WTC11 (cell line): ENCODE data around the gene SLC5A3.

ENCODE experiments used
- ZNF671 ChIP-seq: fragments of 250-450 bp; sonication (Bioruptor Pico); IDR thresholded peaks from 2 replicates; pipeline ENCODE4 v1.8.0; 2021; ENCODE audit warnings: mild to moderate bottlenecking
- TF ChIP-seq, protein P1 (sequence below): sonication (generic); formaldehyde crosslinking; IDR thresholded peaks from 2 replicates; pipeline ENCODE4 v1.8.1; 2022; ENCODE audit warnings: mild to moderate bottlenecking, missing genetic modification reagents, moderate library complexity, borderline replicate concordance
- TF ChIP-seq, protein P2 (sequence below): fragments of 200-600 bp; IDR thresholded peaks from 2 replicates; pipeline ENCODE4 v1.8.0; 2022; ENCODE audit warnings: antibody characterized with exemption
- TF ChIP-seq, protein P3 (sequence below): sonication (generic); formaldehyde crosslinking; IDR thresholded peaks from 2 replicates; pipeline ENCODE4 v1.8.0; 2022; ENCODE audit warnings: mild to moderate bottlenecking, missing genetic modification reagents
- TF ChIP-seq, protein P4 (sequence below): sonication (generic); formaldehyde crosslinking; IDR thresholded peaks from 2 replicates; pipeline ENCODE4 v1.8.1; 2022; ENCODE audit warnings: low read depth, missing genetic modification reagents, borderline replicate concordance

DNA sequence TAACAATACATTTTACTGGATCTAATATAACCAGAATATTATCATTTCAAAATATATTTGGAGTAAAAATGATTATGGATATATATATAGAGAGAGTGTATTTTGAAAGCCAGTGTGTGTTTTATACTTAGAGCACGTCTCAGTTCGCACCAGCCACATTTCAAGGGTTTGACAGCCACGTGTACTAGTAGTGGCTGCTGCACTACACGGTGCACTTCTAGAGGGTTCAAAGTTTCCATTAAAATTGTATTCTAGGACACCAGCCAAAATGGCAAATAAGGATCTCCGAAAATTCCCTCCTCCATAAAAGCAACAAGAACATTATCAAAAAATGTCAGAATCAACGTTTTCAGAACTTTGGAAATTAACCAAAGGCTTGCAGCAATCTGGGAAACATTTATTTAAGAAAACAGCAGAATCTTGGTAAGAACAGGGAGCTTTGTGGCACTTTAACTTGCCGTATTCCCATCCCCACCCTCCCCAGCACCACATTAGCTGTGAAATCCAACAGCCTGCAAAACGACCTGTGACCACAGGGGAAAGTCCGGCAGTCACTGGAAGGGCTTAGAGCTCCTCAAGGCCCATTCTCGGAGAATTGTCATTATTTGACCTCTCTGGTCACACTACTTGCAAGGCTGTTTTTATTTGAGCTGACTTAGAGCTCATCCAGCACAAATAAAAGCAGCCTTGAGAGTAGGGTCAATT, 33.5 kb upstream of the SLC5A3 start:
- TF ChIP-seq, protein P1, sequence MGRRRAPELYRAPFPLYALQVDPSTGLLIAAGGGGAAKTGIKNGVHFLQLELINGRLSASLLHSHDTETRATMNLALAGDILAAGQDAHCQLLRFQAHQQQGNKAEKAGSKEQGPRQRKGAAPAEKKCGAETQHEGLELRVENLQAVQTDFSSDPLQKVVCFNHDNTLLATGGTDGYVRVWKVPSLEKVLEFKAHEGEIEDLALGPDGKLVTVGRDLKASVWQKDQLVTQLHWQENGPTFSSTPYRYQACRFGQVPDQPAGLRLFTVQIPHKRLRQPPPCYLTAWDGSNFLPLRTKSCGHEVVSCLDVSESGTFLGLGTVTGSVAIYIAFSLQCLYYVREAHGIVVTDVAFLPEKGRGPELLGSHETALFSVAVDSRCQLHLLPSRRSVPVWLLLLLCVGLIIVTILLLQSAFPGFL (CRISPR knock-in tag): no peak
- TF ChIP-seq, protein P2, sequence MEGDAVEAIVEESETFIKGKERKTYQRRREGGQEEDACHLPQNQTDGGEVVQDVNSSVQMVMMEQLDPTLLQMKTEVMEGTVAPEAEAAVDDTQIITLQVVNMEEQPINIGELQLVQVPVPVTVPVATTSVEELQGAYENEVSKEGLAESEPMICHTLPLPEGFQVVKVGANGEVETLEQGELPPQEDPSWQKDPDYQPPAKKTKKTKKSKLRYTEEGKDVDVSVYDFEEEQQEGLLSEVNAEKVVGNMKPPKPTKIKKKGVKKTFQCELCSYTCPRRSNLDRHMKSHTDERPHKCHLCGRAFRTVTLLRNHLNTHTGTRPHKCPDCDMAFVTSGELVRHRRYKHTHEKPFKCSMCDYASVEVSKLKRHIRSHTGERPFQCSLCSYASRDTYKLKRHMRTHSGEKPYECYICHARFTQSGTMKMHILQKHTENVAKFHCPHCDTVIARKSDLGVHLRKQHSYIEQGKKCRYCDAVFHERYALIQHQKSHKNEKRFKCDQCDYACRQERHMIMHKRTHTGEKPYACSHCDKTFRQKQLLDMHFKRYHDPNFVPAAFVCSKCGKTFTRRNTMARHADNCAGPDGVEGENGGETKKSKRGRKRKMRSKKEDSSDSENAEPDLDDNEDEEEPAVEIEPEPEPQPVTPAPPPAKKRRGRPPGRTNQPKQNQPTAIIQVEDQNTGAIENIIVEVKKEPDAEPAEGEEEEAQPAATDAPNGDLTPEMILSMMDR: no peak
- TF ChIP-seq, protein P3, sequence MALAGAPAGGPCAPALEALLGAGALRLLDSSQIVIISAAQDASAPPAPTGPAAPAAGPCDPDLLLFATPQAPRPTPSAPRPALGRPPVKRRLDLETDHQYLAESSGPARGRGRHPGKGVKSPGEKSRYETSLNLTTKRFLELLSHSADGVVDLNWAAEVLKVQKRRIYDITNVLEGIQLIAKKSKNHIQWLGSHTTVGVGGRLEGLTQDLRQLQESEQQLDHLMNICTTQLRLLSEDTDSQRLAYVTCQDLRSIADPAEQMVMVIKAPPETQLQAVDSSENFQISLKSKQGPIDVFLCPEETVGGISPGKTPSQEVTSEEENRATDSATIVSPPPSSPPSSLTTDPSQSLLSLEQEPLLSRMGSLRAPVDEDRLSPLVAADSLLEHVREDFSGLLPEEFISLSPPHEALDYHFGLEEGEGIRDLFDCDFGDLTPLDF (CRISPR knock-in tag): no peak
- TF ChIP-seq, protein P4, sequence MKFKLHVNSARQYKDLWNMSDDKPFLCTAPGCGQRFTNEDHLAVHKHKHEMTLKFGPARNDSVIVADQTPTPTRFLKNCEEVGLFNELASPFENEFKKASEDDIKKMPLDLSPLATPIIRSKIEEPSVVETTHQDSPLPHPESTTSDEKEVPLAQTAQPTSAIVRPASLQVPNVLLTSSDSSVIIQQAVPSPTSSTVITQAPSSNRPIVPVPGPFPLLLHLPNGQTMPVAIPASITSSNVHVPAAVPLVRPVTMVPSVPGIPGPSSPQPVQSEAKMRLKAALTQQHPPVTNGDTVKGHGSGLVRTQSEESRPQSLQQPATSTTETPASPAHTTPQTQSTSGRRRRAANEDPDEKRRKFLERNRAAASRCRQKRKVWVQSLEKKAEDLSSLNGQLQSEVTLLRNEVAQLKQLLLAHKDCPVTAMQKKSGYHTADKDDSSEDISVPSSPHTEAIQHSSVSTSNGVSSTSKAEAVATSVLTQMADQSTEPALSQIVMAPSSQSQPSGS (CRISPR knock-in tag): no peak
- TF ChIP-seq ZNF671 (CRISPR knock-in tag): no peak
